HepG2 (cell line): ENCODE measurements around the gene CCDC69. TPM values are rescaled to one million over a fixed set of nuclear protein-coding genes. Genes with fewer than 3 reads are reported as not detected.

Experiments
- ARNTL ChIP-seq: sonication (generic); formaldehyde crosslinking; IDR thresholded peaks from 2 replicates; pipeline ENCODE4 v1.4.0; 2020; ENCODE audit warnings: mild to moderate bottlenecking, missing genetic modification reagents
- ATM ChIP-seq: fragments of 450-650 bp; IDR thresholded peaks from 2 replicates; pipeline ENCODE4 v1.7.1; 2017; ENCODE audit warnings: mild to moderate bottlenecking, borderline replicate concordance
- BRF2 ChIP-seq: sonication (generic); formaldehyde crosslinking; IDR thresholded peaks from 2 replicates; pipeline ENCODE4 v1.8.1; 2022; ENCODE audit warnings: mild to moderate bottlenecking, missing genetic modification reagents
- CREM ChIP-seq, 2 experiments: sonication (generic) in 1 of 2; formaldehyde crosslinking in 1 of 2; IDR thresholded peaks; 2 replicates each; pipeline versions ENCODE4 v1.4.0 to v1.6.1; 2016 to 2020; ENCODE audit warnings: antibody characterized with exemption in 1 of 2, mild to moderate bottlenecking in 1 of 2, missing genetic modification reagents in 1 of 2
- EP300 ChIP-seq, 3 experiments: sonication (generic) in 1 of 3; formaldehyde crosslinking in 1 of 3; IDR thresholded peaks; 2 replicates each; pipeline versions ENCODE4 v1.5.1 to v1.6.1; 2011 to 2020; ENCODE audit warnings: low read depth in 2 of 3, low read length in 2 of 3, borderline replicate concordance in 1 of 3, improper control_type of control experiment in 1 of 3, mild to moderate bottlenecking in 1 of 3, missing genetic modification reagents in 1 of 3, moderate library complexity in 1 of 3
- GATAD2A ChIP-seq: IDR thresholded peaks from 2 replicates; pipeline ENCODE4 v1.6.1; 2016
- HNF1A ChIP-seq, 2 experiments: sonication (generic) in 1 of 2; formaldehyde crosslinking in 1 of 2; IDR thresholded peaks; 2 replicates each; pipeline versions ENCODE4 v1.4.0 to v1.6.1; 2016 to 2020; ENCODE audit warnings: borderline replicate concordance in 1 of 2, low read depth in 1 of 2, mild to moderate bottlenecking in 1 of 2, missing genetic modification reagents in 1 of 2
- JUN ChIP-seq: sonication (generic); formaldehyde crosslinking; IDR thresholded peaks from 2 replicates; pipeline ENCODE4 v1.4.0; 2020; ENCODE audit warnings: mild to moderate bottlenecking, missing genetic modification reagents
- KLF16 ChIP-seq, 2 experiments: sonication (generic) in 1 of 2; formaldehyde crosslinking in 1 of 2; IDR thresholded peaks; 2 replicates each; pipeline versions ENCODE4 v1.6.1 to v1.8.0; 2016 to 2023; ENCODE audit warnings: missing genetic modification reagents in 2 of 2, missing compliant biosample characterization in 1 of 2
- MNT ChIP-seq: fragments of 450-650 bp; IDR thresholded peaks from 2 replicates; pipeline ENCODE4 v1.6.1; 2016
- MXD3 ChIP-seq: IDR thresholded peaks from 2 replicates; pipeline ENCODE4 v1.6.1; 2016; ENCODE audit warnings: mild to moderate bottlenecking, missing biosample characterization, missing genetic modification reagents
- POLR2G ChIP-seq: fragments of 200-400 bp; formaldehyde crosslinking; IDR thresholded peaks from 2 replicates; pipeline ENCODE4 v1.6.1; 2018; ENCODE audit warnings: mild to moderate bottlenecking, low read depth, low read length, moderate library complexity
- RBFOX2 ChIP-seq: fragments of 200-400 bp; formaldehyde crosslinking; IDR thresholded peaks from 2 replicates; pipeline ENCODE4 v1.6.1; 2017; ENCODE audit warnings: low read depth, mild to moderate bottlenecking, low read length
- SIN3B ChIP-seq: fragments of 150-350 bp; IDR thresholded peaks from 2 replicates; pipeline ENCODE4 v1.6.1; 2014; ENCODE audit warnings: low read length
- TBX2 ChIP-seq: sonication (generic); formaldehyde crosslinking; IDR thresholded peaks from 2 replicates; pipeline ENCODE4 v1.5.0; 2020; ENCODE audit warnings: missing genetic modification reagents, mild to moderate bottlenecking, borderline replicate concordance
- ZC3H13 ChIP-seq: sonication (generic); formaldehyde crosslinking; IDR thresholded peaks from 2 replicates; pipeline ENCODE4 v1.8.1; 2023; ENCODE audit warnings: mild to moderate bottlenecking, missing genetic modification reagents, moderate library complexity
- ZGPAT ChIP-seq: IDR thresholded peaks from 2 replicates; pipeline ENCODE4 v1.6.1; 2016; ENCODE audit warnings: mild to moderate bottlenecking
- ZNF251 ChIP-seq: sonication (generic); formaldehyde crosslinking; IDR thresholded peaks from 2 replicates; pipeline ENCODE4 v1.9.0; 2021; ENCODE audit warnings: mild to moderate bottlenecking, missing genetic modification reagents
- ZNF83 ChIP-seq: sonication (generic); formaldehyde crosslinking; IDR thresholded peaks from 2 replicates; pipeline ENCODE4 v1.4.0; 2020; ENCODE audit warnings: missing genetic modification reagents, mild to moderate bottlenecking, borderline replicate concordance
- polyA plus RNA-seq, 8 experiments: library from polyadenylated mRNA; depleted of rRNA in 3 of 8; stranded (reverse) in 7 of 8; unstranded in 1 of 8; fragments of >200 nt; fragmentation: Illumina TruSeq in 4 of 8; extraction: Trizol in 4 of 8; gene quantifications; 2 replicates each; pipeline versions ENCODE4 v1.2.1 to v1.2.3, GENCODE V29; 2011 to 2016; ENCODE audit warnings: low read depth in 4 of 8, missing spikeins in 1 of 8, mixed read lengths in 1 of 8; ENCODE audit not compliant: insufficient read depth in 1 of 8
- total RNA-seq, 5 experiments: library from RNA; depleted of rRNA; stranded (reverse); fragments of >200 nt; fragmentation: Illumina TruSeq; extraction: Trizol; gene quantifications; 2 replicates each; pipeline ENCODE4 v1.2.3, GENCODE V29; 2016; ENCODE audit warnings: low read depth in 1 of 5

The CCDC69 gene
- total and polyA plus RNA-seq, 2 of the 13 experiments (the other 11 are each of a cell fraction or from before 2014, with no cell fraction given): 12.2 to 45.2 TPM

GRCh38 chr5:151252762-151253604, 29.1 kb upstream of the CCDC69 start, which contains the start of gene GM2A (continued):
- TF ChIP-seq MNT (no peak), CREM (IDR thresholded peaks at IDR 0.05) (peak; percentile 66), CREM (CRISPR knock-in tag; IDR thresholded peaks at IDR 0.05) (no peak), SIN3B (peak; percentile 69), ZC3H13 (CRISPR knock-in tag) (peak; percentile 44; the same call in 1 of the 2 replicates), POLR2G (peak; percentile 75), ZNF251 (CRISPR knock-in tag) (no peak), GATAD2A (CRISPR knock-in tag) (no peak), EP300 (IDR thresholded peaks at IDR 0.05; ENCODE audit: low read depth in 2 of 2, low read length in 2 of 2) (no peak), EP300 (CRISPR knock-in tag; IDR thresholded peaks at IDR 0.05; ENCODE audit: borderline replicate concordance) (no peak), BRF2 (CRISPR knock-in tag) (peak; percentile 50; the same call in 1 of the 2 replicates), RBFOX2 (0 out of 2 replicates have a peak, but pooled peaks have one; percentile 49), HNF1A (IDR thresholded peaks at IDR 0.05; ENCODE audit: low read depth) (no peak), HNF1A (CRISPR knock-in tag; IDR thresholded peaks at IDR 0.05; ENCODE audit: borderline replicate concordance) (no peak), ZGPAT (CRISPR knock-in tag) (peak; percentile 48; the same call in 1 of the 2 replicates), TBX2 (peak; percentile 82; the same call in 1 of the 2 replicates), ATM (no peak), KLF16 (CRISPR knock-in tag; IDR thresholded peaks at IDR 0.05) (no peak), MXD3 (CRISPR knock-in tag) (0 out of 2 replicates have a peak, but pooled peaks have one; percentile 47), ARNTL (CRISPR knock-in tag) (0 out of 2 replicates have a peak, but pooled peaks have one; percentile 11), JUN (CRISPR knock-in tag) (no peak), ZNF83 (CRISPR knock-in tag) (no peak)
